AG04450 (cell line): ENCODE results near the gene ADH5. TPM values are rescaled to one million over a fixed set of nuclear protein-coding genes. Genes with fewer than 3 reads are reported as not detected.
"Not testable (repeated sequence)": the region's sequence is repeated elsewhere in the genome, so short reads cannot be mapped to it uniquely, and the experiment has no call there.

Source experiments
- CTCF ChIA-PET: fragments of 300-600, 350-600 bp; formaldehyde crosslinking; extraction: SDS; loops from one replicate; lab custom pipeline; 2022; ENCODE audit warnings: antibody characterized with exemption, inconsistent platforms; lab: Charles Lee
- POLR2A ChIA-PET: fragments of 350-600 bp; formaldehyde crosslinking; extraction: SDS; loops from one replicate; lab custom pipeline; 2021; ENCODE audit warnings: antibody characterized with exemption, inconsistent platforms; lab: Yijun Ruan, JAX
- DNase-seq: peaks from one replicate; pipeline ENCODE4 v3.0.0-alpha.2; 2011; ENCODE audit warnings: low read depth, low spot score
- H3K27ac ChIP-seq: one replicate; pipeline ENCODE4 v1.5.1; 2012; ENCODE audit warnings: low read depth, low read length, control low read depth
- H3K27me3 ChIP-seq: one replicate; pipeline ENCODE4 v1.6.0; 2012; ENCODE audit warnings: low read length; ENCODE audit not compliant: control insufficient read depth, insufficient read depth
- H3K4me3 ChIP-seq: 2 replicates; pipeline ENCODE4 v1.5.1; 2011; ENCODE audit warnings: mild to moderate bottlenecking, low read depth, low read length, control low read depth
- H3K9me3 ChIP-seq: 2 replicates; pipeline ENCODE4 v1.5.1; 2012; ENCODE audit warnings: low read length; ENCODE audit not compliant: control insufficient read depth, insufficient read depth
- polyA plus RNA-seq: library from polyadenylated mRNA; depleted of rRNA; stranded (reverse); fragments of >200 nt; gene quantifications from 2 replicates; pipeline ENCODE4 v1.2.3, GENCODE V29; 2011
- TF ChIP-seq, protein P1 (sequence below): IDR thresholded peaks from 2 replicates; pipeline ENCODE4 v1.5.1; 2011; ENCODE audit warnings: low read depth, low read length, control low read depth, inconsistent platforms

ADH5 gene
- polyA plus RNA-seq, 1 experiment, result 437 TPM

DNA sequence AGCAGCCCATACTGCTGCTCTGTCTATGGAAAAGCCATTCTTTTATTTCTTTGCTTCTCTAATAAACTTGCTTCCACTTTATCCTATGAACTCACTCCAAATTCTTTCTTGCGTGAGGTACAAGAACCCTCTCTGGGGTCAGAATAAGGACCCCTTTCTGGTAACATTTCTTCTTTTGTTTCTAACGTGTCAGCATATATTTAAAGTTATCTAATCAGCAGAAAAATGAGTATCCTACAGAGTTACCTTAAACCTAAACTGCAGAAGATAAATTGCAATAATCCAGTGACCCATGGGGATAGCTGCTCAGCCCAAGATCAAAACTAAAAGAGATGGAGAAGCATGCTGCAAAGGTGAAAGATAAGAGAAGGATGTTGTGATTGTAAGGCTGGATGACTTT is 4.0 kb downstream of the ADH5 start:
- Histone ChIP-seq H3K9me3 (peaks cover 5% of the 10 kb centered on the region; the same call in 1 of the 2 replicates), H3K27ac (no peak overlapping the region), H3K27me3 (no peaks in the 10 kb centered on the region), H3K4me3 (no peak overlapping the region)
- CTCF ChIA-PET, result no interaction called here
- TF ChIP-seq, protein P1, sequence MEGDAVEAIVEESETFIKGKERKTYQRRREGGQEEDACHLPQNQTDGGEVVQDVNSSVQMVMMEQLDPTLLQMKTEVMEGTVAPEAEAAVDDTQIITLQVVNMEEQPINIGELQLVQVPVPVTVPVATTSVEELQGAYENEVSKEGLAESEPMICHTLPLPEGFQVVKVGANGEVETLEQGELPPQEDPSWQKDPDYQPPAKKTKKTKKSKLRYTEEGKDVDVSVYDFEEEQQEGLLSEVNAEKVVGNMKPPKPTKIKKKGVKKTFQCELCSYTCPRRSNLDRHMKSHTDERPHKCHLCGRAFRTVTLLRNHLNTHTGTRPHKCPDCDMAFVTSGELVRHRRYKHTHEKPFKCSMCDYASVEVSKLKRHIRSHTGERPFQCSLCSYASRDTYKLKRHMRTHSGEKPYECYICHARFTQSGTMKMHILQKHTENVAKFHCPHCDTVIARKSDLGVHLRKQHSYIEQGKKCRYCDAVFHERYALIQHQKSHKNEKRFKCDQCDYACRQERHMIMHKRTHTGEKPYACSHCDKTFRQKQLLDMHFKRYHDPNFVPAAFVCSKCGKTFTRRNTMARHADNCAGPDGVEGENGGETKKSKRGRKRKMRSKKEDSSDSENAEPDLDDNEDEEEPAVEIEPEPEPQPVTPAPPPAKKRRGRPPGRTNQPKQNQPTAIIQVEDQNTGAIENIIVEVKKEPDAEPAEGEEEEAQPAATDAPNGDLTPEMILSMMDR, result no peak
- no peak for DNase-seq
- POLR2A ChIA-PET, result no interaction called here

DNA sequence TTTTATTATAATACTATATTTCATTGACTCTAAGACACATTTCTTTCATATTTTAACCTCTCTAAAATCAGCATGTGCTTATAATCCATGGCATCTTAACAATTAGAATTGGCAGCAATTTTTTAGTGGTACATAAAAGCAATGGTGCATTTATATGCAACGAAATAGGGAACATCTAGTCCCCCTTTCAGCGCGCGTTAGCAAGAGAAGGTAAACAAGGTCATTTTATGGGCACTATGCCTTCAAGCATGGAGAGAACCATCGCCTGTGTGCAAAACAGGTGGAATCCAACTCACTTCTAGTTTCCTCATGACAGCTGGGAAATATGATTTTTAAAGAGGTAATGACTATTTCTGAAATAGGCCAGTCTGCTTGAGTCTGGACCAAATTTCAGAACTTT is 6.4 kb downstream of the ADH5 start:
- no peak for DNase-seq
- no peak overlapping the region for H3K4me3 ChIP-seq
- POLR2A ChIA-PET, result no interaction called here
- CTCF ChIA-PET, result no interaction called here
- no peaks in the 10 kb centered on the region for H3K27me3 ChIP-seq
- H3K9me3 ChIP-seq, result peaks cover 3% of the 10 kb centered on the region; the same call in 1 of the 2 replicates
- no peak overlapping the region for H3K27ac ChIP-seq
- TF ChIP-seq, protein P1, result no peak

DNA sequence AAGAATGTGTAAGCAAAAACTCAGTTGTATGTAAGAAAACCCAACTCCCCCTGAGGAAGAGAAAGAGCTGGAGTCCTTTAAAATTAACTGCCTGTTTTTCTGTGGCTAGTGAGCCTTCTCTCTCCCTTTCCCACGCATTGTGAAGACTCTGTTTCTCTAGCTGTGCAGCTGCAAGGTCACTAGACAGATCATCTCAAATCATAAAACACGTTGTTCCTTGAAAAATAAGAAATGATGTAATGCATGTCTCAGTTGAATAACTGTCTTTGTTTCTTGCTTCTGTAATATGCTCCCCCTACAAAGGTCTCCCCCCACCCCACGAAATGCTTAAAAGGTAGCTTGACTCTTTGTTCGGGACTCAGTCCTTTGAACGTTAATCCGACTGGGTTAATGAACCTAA is 7.7 kb downstream of the ADH5 start:
- H3K27me3 ChIP-seq, H3K4me3 ChIP-seq, CTCF ChIA-PET, DNase-seq, H3K27ac ChIP-seq, H3K9me3 ChIP-seq: not testable (repeated sequence)
- POLR2A ChIA-PET, result interaction anchor here (1.6 kb wide), 1 partner anchor 8 kb away, joined by 5 read pairs; the partner anchor contains the start of gene ADH5

- ChIA-PET POLR2A (interaction anchor here (1.6 kb wide), 1 partner anchor 9 kb away, joined by 5 read pairs; the partner anchor contains the start of gene ADH5), CTCF (interaction anchor here (0.6 to 1.1 kb wide), 4 partner anchors 24 to 481 kb away, joined by 3 read pairs; no protein-coding TSS in a partner anchor)
- Histone ChIP-seq H3K4me3 (no peak overlapping the region), H3K27ac (no peak overlapping the region), H3K9me3 (no peaks in the 10 kb centered on the region), H3K27me3 (no peaks in the 10 kb centered on the region)
- DNase-seq, result no peak
- TF ChIP-seq, protein P1, result no peak
Observed at GRCh38 chr4:99079625-99080295, 8.8 kb downstream of the ADH5 start.

DNA sequence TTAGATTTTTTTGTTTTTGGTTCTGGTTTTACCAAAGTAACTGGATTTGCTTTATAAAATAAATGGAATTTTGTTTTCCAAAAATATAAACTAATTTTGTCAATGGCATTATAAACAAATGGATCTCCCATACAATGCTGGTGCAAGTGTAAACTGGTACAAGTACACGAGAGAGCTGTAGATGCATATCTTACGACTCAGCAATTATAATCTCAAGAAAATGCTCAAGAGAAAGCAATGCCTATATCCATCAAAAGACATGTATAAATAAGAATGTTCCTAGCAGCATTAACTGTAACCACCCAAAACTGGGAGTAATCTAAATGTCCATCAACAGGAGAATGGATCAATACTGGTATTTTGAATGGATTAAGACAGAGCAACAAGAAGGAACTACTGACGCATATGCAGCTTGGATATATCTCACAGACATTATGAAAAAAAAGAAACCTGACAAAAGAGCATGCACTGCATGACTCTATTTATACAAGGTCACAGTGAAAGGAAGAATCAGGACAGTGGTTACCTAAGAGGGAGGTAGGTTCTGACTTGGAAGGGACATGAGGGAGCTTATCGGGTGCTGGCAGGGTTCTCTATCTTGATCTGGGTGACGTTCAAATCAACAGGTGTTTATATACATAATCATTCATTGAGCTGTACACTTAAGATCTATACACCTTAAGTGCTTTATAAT is 9.5 kb downstream of the ADH5 start:
- Histone ChIP-seq H3K27me3 (no peaks in the 10 kb centered on the region), H3K4me3 (no peak overlapping the region), H3K27ac (no peak overlapping the region), H3K9me3 (no peaks in the 10 kb centered on the region)
- POLR2A ChIA-PET, result interaction anchor here (1.3 to 1.7 kb wide), 3 partner anchors 9 to 325 kb away, joined by 3 to 6 read pairs (median 5); partner anchors contain the start of gene ADH5
- TF ChIP-seq, protein P1, result no peak
- DNase-seq, result no peak
- CTCF ChIA-PET, result interaction anchor here (0.7 to 1.1 kb wide), 3 partner anchors 23 to 481 kb away, joined by 3 read pairs; no protein-coding TSS in a partner anchor
